GM12878 (cell line): ENCODE data around the gene ARHGAP12. TPM values are rescaled to one million over a fixed set of nuclear protein-coding genes. Genes with fewer than 3 reads are reported as not detected.

ENCODE experiments used
- BCL11A ChIP-seq: IDR thresholded peaks from 2 replicates; pipeline ENCODE4 v1.6.1; 2011; ENCODE audit warnings: low read depth, low read length
- BCL3 ChIP-seq: IDR thresholded peaks from 2 replicates; pipeline ENCODE4 v1.6.1; 2011; ENCODE audit warnings: borderline replicate concordance, low read depth, mild to moderate bottlenecking, moderate library complexity, low read length; ENCODE audit not compliant: insufficient read depth, poor library complexity, severe bottlenecking
- CBX3 ChIP-seq: fragments of 200-600 bp; sonication (generic); IDR thresholded peaks from 2 replicates; pipeline ENCODE4 v1.6.1; 2016; ENCODE audit warnings: low read depth, borderline replicate concordance
- CTCF ChIP-seq, 3 experiments: IDR thresholded peaks in 2 of 3; conservative IDR thresholded peaks in 1 of 3; 2 replicates each; pipeline ENCODE4 v1.5.1; 2011; ENCODE audit warnings: low read depth in 3 of 3, low read length in 3 of 3, mild to moderate bottlenecking in 3 of 3, control low read depth in 2 of 3, moderate library complexity in 2 of 3, inconsistent platforms in 1 of 3, mixed read lengths in 1 of 3; ENCODE audit not compliant: control insufficient read depth in 2 of 3, insufficient read depth in 1 of 3; ENCODE audit errors: extremely low read depth in 1 of 3
- E2F4 ChIP-seq: IDR thresholded peaks from 2 replicates; pipeline ENCODE4 v1.6.1; 2012; ENCODE audit warnings: low read depth, low read length, improper control_type of control experiment
- E4F1 ChIP-seq: fragments of 450-650 bp; IDR thresholded peaks from 2 replicates; pipeline ENCODE4 v1.6.1; 2018; ENCODE audit warnings: borderline replicate concordance, mild to moderate bottlenecking; ENCODE audit not compliant: partially characterized antibody
- EGR1 ChIP-seq, 2 experiments: IDR thresholded peaks; 1 replicate in 1 of 2; 2 replicates in 1 of 2; pipeline ENCODE4 v1.6.1; 2011 to 2012; ENCODE audit warnings: low read depth in 2 of 2, low read length in 2 of 2, borderline replicate concordance in 1 of 2, mild to moderate bottlenecking in 1 of 2, moderate library complexity in 1 of 2
- ELK1 ChIP-seq: IDR thresholded peaks from 2 replicates; pipeline ENCODE4 v1.6.1; 2012; ENCODE audit warnings: low read depth, low read length, improper control_type of control experiment
- MEF2B ChIP-seq: fragments of 450-650 bp; IDR thresholded peaks from 2 replicates; pipeline ENCODE4 v1.6.1; 2018; ENCODE audit warnings: mild to moderate bottlenecking, moderate library complexity; ENCODE audit not compliant: partially characterized antibody, poor library complexity, severe bottlenecking
- NBN ChIP-seq: fragments of 450-650 bp; IDR thresholded peaks from 2 replicates; pipeline ENCODE4 v1.6.1; 2016
- RAD21 ChIP-seq: IDR thresholded peaks from 2 replicates; pipeline ENCODE4 v1.6.1; 2011; ENCODE audit warnings: mild to moderate bottlenecking, low read depth, low read length, moderate library complexity; ENCODE audit not compliant: insufficient read depth
- RB1 ChIP-seq: fragments of 450-650 bp; formaldehyde crosslinking; IDR thresholded peaks from 2 replicates; pipeline ENCODE4 v1.6.1; 2017; ENCODE audit warnings: mild to moderate bottlenecking, borderline replicate concordance
- SIX5 ChIP-seq: IDR thresholded peaks from 2 replicates; pipeline ENCODE4 v1.6.1; 2011; ENCODE audit warnings: mild to moderate bottlenecking, low read depth, low read length, moderate library complexity; ENCODE audit not compliant: severe bottlenecking
- SMARCA5 ChIP-seq: fragments of 450-650 bp; IDR thresholded peaks from 2 replicates; pipeline ENCODE4 v1.6.1; 2017; ENCODE audit warnings: mild to moderate bottlenecking
- ZBTB40 ChIP-seq: fragments of 450-650 bp; IDR thresholded peaks from 2 replicates; pipeline ENCODE4 v1.6.1; 2016; ENCODE audit warnings: mild to moderate bottlenecking, moderate library complexity, borderline replicate concordance
- polyA plus RNA-seq, 11 experiments: library from polyadenylated mRNA; depleted of rRNA in 4 of 11; unstranded in 6 of 11; stranded (reverse) in 5 of 11; fragments of >200 nt; fragmentation: Nextera tagmentation in 4 of 11; fragmentation: Illumina TruSeq in 1 of 11; extraction: Ambion mirVana in 4 of 11; extraction: Trizol in 1 of 11; gene quantifications; 1 replicate in 1 of 11; 2 replicates in 10 of 11; pipeline versions ENCODE4 v1.2.1 to v1.2.3, GENCODE V29; 2011 to 2016; ENCODE audit warnings: inconsistent platforms in 2 of 11, missing spikeins in 2 of 11, low read depth in 1 of 11
- total RNA-seq, 4 experiments: library from RNA; depleted of rRNA in 3 of 4; stranded (reverse); fragments of >200 nt in 3 of 4; fragmentation: Illumina TruSeq in 1 of 4; extraction: Trizol in 1 of 4; gene quantifications; 2 replicates each; pipeline versions ENCODE4 v1.2.1 to v1.2.3, GENCODE V29; 2013 to 2021

Gene ARHGAP12
- total and polyA plus RNA-seq, 10 of the 15 experiments (the other 5 are each of a cell fraction or from before 2014, with no cell fraction given) = 5.4 to 15.6 (median 8.5) TPM

- TF ChIP-seq E2F4 = no peak
- peak in 2 of 3 experiments; percentile 17 to 28; a peak in 3 of 6 replicates for TF ChIP-seq CTCF (IDR thresholded peaks at IDR 0.05 in 2 of 3, conservative IDR thresholded peaks at IDR 0.05 in 1 of 3; ENCODE audit: control insufficient read depth in 2 of 3, extremely low read depth in 1 of 3, insufficient read depth in 1 of 3, low read depth in 3 of 3, low read length in 3 of 3)
- peak; percentile 73 for TF ChIP-seq NBN
- TF ChIP-seq RAD21 = no peak
- TF ChIP-seq SIX5 = no peak
- TF ChIP-seq ELK1 = 0 out of 2 replicates have a peak, but pooled peaks have one; percentile 19
- TF ChIP-seq EGR1 (IDR thresholded peaks at IDR 0.05; ENCODE audit: borderline replicate concordance in 1 of 2, low read depth in 2 of 2, low read length in 2 of 2) = peak in 1 of 2 experiments; percentile 39; a peak in 2 of 3 replicates
- peak; percentile 23 for TF ChIP-seq BCL3
- no peak for TF ChIP-seq BCL11A
- no peak for TF ChIP-seq E4F1
- 0 out of 2 replicates have a peak, but pooled peaks have one; percentile 28 for TF ChIP-seq SMARCA5
- no peak for TF ChIP-seq ZBTB40
- TF ChIP-seq MEF2B = no peak
- no peak for TF ChIP-seq CBX3
- TF ChIP-seq RB1 = peak; percentile 46; the same call in 1 of the 2 replicates
These were observed 615 bp downstream of the ARHGAP12 start (continued) for GRCh38 chr10:31927884-31928548.
